ENCODE results near the gene IGFBP4. TPM values are rescaled to one million over a fixed set of nuclear protein-coding genes. Genes with fewer than 3 reads are reported as not detected.

IGFBP4 gene
- total and polyA plus RNA-seq, 2 of the 4 experiments (the other 2 are of a cell fraction): 308 to 1,187 TPM

DNA sequence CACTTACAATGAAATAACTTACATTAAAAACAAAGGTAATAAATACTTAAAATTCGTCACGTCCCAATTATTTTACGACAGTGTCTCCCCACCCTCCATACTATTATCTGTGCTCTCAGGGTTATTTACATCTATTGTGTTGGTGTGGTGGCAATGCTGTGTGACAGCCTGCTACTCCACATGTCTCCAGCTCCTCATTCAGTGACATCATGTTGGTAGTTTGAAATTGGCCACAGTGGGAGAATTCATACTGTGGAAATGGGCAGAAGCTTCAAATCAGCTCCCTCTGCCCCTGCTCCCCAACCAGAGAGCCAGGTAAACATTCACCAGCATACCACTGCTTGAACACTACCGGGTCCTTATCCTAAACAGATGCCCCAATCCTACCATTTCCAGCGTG, 51.9 kb downstream of the IGFBP4 start:
- WGBS, 2 experiments (ENCODE audit: extremely low coverage in 2 of 2, insufficient read length in 1 of 2): no CpG with 5 or more reads among the region's 5 CpGs
- Histone ChIP-seq H4K5ac (ENCODE audit: low read depth, low read length) (peak overlapping the region; percentile 11; the same call in 1 of the 2 replicates), H3K4me1 (ENCODE audit: control insufficient read depth, insufficient read depth, low read length) (peaks cover 33% of the 10 kb centered on the region), H4K8ac (ENCODE audit: low read depth in 2 of 2, low read length in 2 of 2) (no peak overlapping the region; a peak in 1 of 4 replicates), H2BK5ac (ENCODE audit: low read depth, low read length, poor library complexity, severe bottlenecking) (no peak overlapping the region), H2AK9ac (replicated peaks; ENCODE audit: low read depth, low read length, poor library complexity) (no peak overlapping the region), H3K36me3 (ENCODE audit: control insufficient read depth, insufficient read depth, low read length) (no peaks in the 10 kb centered on the region), H3K14ac (replicated peaks; ENCODE audit: low read depth, low read length) (no peak overlapping the region), H3K4me2 (ENCODE audit: low read depth, low read length) (no peak overlapping the region), H3K27me3 (ENCODE audit: control insufficient read depth, insufficient read depth, low read length) (no peaks in the 10 kb centered on the region), H3K4ac (ENCODE audit: low read depth, low read length) (peak overlapping the region; percentile 50; the same call in 1 of the 2 replicates), H3K18ac (ENCODE audit: low read depth, low read length) (peak overlapping the region; percentile 33; the same call in 1 of the 2 replicates), H4K20me1 (ENCODE audit: insufficient read depth, low read length) (no peaks in the 10 kb centered on the region), H3K9ac (ENCODE audit: low read depth, low read length) (no peak overlapping the region), H2BK20ac (ENCODE audit: low read depth, low read length) (peak overlapping the region; percentile 45; the same call in 1 of the 2 replicates), H3K23ac (ENCODE audit: low read depth, low read length) (no peak overlapping the region), H4K91ac (ENCODE audit: insufficient read depth, low read depth, low read length) (no peak overlapping the region), H3K27ac (ENCODE audit: insufficient read depth, low read length) (no peak overlapping the region), H3K79me1 (ENCODE audit: low read depth in 1 of 2, low read length in 2 of 2) (peaks cover 0 to 6% of the 10 kb centered on the region in 2 experiments; a peak in 2 of 4 replicates), H2AFZ (replicated peaks; ENCODE audit: low read length, poor library complexity) (no peak overlapping the region), H2BK15ac (ENCODE audit: low read depth, low read length) (peak overlapping the region; percentile 67; the same call in 2 of the 3 replicates), H2AK5ac (ENCODE audit: low read depth, low read length) (no peak overlapping the region), H3K56ac (ENCODE audit: extremely low read depth, insufficient read depth, low read length) (no peak overlapping the region), H3K4me3 (ENCODE audit: insufficient read depth, low read depth, low read length) (no peak overlapping the region), H3K9me3 (ENCODE audit: control insufficient read depth, insufficient read depth, low read length) (no peaks in the 10 kb centered on the region), H3K9me1 (ENCODE audit: insufficient read depth, low read length) (peaks cover 23% of the 10 kb centered on the region), H2BK120ac (ENCODE audit: low read depth, low read length) (peak overlapping the region; percentile 63; the same call in 1 of the 2 replicates)
- TF ChIP-seq MXI1 (IDR thresholded peaks at IDR 0.05; ENCODE audit: borderline replicate concordance, low read depth, low read length): no peak
- TF ChIP-seq BHLHE40 (IDR thresholded peaks at IDR 0.05; ENCODE audit: low read depth, low read length): no peak
- TF ChIP-seq, protein P1, sequence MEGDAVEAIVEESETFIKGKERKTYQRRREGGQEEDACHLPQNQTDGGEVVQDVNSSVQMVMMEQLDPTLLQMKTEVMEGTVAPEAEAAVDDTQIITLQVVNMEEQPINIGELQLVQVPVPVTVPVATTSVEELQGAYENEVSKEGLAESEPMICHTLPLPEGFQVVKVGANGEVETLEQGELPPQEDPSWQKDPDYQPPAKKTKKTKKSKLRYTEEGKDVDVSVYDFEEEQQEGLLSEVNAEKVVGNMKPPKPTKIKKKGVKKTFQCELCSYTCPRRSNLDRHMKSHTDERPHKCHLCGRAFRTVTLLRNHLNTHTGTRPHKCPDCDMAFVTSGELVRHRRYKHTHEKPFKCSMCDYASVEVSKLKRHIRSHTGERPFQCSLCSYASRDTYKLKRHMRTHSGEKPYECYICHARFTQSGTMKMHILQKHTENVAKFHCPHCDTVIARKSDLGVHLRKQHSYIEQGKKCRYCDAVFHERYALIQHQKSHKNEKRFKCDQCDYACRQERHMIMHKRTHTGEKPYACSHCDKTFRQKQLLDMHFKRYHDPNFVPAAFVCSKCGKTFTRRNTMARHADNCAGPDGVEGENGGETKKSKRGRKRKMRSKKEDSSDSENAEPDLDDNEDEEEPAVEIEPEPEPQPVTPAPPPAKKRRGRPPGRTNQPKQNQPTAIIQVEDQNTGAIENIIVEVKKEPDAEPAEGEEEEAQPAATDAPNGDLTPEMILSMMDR (conservative IDR thresholded peaks at IDR 0.05; ENCODE audit: low read depth, low read length): no peak
- TF ChIP-seq NFE2L2 (IDR thresholded peaks at IDR 0.05; ENCODE audit: low read depth, low read length): no peak
- TF ChIP-seq, protein P2, sequence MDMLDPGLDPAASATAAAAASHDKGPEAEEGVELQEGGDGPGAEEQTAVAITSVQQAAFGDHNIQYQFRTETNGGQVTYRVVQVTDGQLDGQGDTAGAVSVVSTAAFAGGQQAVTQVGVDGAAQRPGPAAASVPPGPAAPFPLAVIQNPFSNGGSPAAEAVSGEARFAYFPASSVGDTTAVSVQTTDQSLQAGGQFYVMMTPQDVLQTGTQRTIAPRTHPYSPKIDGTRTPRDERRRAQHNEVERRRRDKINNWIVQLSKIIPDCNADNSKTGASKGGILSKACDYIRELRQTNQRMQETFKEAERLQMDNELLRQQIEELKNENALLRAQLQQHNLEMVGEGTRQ (IDR thresholded peaks at IDR 0.05; ENCODE audit: low read depth, low read length): no peak
- TF ChIP-seq MAZ (IDR thresholded peaks at IDR 0.05; ENCODE audit: borderline replicate concordance, low read depth, low read length): no peak
- TF ChIP-seq MAFK (IDR thresholded peaks at IDR 0.05; ENCODE audit: low read depth, low read length): no peak
- TF ChIP-seq, protein P3, sequence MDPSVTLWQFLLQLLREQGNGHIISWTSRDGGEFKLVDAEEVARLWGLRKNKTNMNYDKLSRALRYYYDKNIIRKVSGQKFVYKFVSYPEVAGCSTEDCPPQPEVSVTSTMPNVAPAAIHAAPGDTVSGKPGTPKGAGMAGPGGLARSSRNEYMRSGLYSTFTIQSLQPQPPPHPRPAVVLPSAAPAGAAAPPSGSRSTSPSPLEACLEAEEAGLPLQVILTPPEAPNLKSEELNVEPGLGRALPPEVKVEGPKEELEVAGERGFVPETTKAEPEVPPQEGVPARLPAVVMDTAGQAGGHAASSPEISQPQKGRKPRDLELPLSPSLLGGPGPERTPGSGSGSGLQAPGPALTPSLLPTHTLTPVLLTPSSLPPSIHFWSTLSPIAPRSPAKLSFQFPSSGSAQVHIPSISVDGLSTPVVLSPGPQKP (IDR thresholded peaks at IDR 0.05; ENCODE audit: borderline replicate concordance, low read depth, low read length): no peak
- TF ChIP-seq CHD1 (IDR thresholded peaks at IDR 0.05; ENCODE audit: low read depth, low read length): no peak
- TF ChIP-seq RCOR1 (IDR thresholded peaks at IDR 0.05; ENCODE audit: insufficient replicate concordance, low read length): no peak
- no peak for TF ChIP-seq POLR2A (IDR thresholded peaks at IDR 0.05; ENCODE audit: low read depth, low read length)
- intact Hi-C loops (cut with micrococcal nuclease) (no loop called here), dilution Hi-C loops (cut with HindIII; ENCODE audit: low sequenced_read_pairs, unreplicated experiment) (no loop called here), in situ Hi-C loops (cut with MboI; ENCODE audit: low sequenced_read_pairs) (no loop called here)
- no peak for DNase-seq
- ChIA-PET CTCF (no interaction called here), POLR2A (ENCODE audit: unreplicated experiment) (no interaction called here)
- BruUV-seq (replicated peaks): no TSS peak
- no peak for ATAC-seq (ENCODE audit: low read depth)
